Kidney glomerular epithelial cell (primary cell): ENCODE data around the gene DTHD1.
A peak's percentile ranks its signal among the peaks of the same experiment; 100 is the strongest.

ENCODE experiments used
- DNase-seq: peaks from one replicate; lab custom pipeline; 2025; lab: John Stamatoyannopoulos, UW

The DTHD1 gene

GRCh38 chr4:36316607-36317006 is 35.2 kb downstream of the DTHD1 start:
- DNase-seq, result peak; percentile 82

- no peak for DNase-seq
Measured at GRCh38 chr4:36317721-36318120, 36.3 kb downstream of the DTHD1 start.

DNA sequence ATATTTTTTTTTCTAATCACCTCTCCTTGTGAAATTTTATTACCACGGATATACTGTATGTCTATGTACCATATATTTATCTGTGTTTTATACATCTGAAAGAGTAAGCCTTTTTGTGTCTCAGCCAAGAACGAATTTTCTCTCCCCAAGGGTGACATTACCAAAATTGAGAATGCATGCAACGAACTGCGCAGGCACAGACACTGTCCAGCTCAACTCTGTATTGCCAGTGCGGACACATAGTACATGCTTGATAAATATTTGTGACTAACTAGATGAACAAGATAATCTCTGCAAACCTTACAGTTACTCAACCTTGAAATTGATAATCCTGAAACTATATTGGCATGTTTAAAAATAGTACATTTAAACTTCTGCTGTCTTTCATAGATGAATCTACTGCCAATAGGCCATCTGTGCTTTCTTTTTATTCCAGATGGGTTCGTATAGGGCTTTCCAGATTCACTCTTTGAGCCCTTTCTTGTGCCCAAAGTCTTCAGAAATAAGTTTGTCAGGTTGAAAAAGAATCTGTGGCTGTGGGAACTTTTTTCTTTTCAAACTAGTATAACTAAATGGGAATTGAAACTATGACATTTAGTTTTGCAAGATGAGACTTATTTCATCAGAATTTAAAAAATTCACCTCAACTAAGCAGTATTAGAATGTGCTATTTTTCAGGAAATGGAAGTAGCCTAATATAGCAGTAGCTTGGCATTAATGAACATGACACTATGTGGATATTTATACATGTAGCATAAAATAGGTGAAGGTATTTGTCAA is 38.9 kb downstream of the DTHD1 start:
- no peak for DNase-seq

DNA sequence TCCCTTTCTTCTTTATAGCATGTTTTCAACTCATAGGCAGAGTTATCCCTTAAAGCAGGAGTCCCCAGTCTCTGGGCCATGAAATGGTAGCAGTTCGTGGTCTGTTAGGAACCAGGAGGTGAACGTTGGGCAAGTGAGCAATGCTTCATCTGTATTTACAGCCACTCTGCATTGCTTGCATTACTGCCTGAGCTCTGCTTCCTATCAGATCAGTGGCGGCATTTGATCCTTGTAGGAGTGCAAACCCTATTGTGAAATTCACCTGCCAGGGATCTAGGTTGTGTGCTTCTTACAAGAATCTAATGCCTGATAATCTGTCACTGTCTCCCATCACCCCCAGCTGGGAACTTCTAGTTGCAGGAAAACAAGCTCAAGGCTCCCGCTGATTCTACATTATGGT is 39.8 kb downstream of the DTHD1 start:
- DNase-seq, result no peak

- peak; percentile 35 for DNase-seq
Measured at GRCh38 chr4:36322921-36323354, 41.5 kb downstream of the DTHD1 start.

- DNase-seq, result no peak
Measured at GRCh38 chr4:36323816-36324419, 42.5 kb downstream of the DTHD1 start.

DNA sequence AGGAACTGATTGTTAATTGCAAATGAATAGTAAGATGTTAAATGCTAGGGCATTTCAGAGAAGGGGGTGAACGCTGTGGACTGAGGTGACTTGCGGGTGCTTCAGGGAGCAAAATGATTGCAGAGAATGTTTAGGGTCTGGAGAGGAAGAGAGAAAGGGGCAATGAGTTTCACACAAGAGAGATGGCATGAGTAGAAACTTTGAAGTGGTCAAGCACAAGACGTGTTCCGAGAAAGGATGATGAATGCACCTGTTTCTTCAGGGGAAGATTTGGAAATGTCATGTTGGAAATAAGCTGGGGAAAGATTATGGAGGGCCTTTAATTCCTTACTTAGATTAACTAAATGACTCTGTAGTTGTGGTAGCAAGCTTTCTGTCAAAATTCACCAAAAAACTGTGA is 43.4 kb downstream of the DTHD1 start:
- DNase-seq, result no peak

DNA sequence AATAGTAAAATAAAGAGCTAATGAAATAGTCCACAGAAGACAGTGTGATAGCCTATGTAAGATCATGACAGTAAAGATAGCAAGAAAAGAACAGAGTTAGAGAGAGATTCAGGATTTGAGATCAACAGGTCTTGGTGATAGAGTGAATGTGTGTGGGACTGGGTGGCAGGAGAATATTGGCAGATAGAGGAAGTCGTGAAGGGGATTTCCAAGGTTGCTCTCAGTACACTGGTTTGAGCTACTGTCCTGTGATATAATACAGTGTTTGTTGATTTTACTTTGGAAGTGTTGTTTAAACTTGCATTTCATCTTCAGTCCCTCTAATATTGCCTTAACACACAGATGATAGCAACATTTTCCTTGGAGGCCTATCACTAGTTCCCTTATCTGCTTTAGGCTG is 44.1 kb downstream of the DTHD1 start:
- no peak for DNase-seq

- DNase-seq, result no peak
Measured at GRCh38 chr4:36325926-36326325, 44.5 kb downstream of the DTHD1 start.

- no peak for DNase-seq
Measured at GRCh38 chr4:36326476-36327029, 45.1 kb downstream of the DTHD1 start.

GRCh38 chr4:36327400-36327799 is 46.0 kb downstream of the DTHD1 start:
- no peak for DNase-seq

DNA sequence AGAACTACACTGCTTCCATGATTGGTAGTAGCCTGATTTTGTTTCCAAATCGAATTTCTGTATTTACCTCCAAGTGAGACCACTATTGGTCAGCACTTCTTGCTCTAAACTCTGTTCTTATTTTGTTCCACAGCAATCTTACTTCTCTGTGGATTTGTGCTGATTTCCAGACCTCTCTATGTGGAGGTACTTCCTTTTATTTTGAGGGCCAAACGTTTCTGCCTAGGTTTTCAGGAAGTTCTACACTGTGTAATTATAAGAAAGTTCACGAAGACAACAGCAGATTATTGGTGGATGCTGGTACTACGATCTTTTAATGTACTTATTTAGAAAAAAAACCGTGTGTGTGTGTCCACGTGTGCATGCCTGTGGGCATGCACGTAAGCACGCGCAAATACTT is 46.7 kb downstream of the DTHD1 start:
- DNase-seq, result no peak

DNA sequence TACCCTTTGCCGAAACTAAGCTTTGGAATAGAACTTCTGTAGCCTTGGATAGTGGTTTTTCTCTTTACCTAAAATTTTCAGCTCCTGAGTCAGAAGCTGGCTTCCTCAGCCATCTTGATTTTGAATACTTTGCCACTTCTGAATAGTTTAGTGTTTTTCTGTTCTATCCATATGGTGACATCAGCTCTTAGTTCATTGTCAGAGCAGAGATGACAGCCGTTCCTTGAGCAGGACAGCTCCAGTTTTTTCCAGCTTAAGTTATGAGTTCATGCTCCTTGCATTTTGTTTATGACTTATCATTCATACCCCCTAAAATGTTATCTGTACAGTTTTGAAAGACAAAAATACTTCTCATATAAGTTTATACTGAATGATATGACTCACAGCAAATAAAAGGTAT is 47.8 kb downstream of the DTHD1 start:
- DNase-seq, result no peak

GRCh38 chr4:36330796-36331195 is 49.4 kb downstream of the DTHD1 start:
- no peak for DNase-seq

DNA sequence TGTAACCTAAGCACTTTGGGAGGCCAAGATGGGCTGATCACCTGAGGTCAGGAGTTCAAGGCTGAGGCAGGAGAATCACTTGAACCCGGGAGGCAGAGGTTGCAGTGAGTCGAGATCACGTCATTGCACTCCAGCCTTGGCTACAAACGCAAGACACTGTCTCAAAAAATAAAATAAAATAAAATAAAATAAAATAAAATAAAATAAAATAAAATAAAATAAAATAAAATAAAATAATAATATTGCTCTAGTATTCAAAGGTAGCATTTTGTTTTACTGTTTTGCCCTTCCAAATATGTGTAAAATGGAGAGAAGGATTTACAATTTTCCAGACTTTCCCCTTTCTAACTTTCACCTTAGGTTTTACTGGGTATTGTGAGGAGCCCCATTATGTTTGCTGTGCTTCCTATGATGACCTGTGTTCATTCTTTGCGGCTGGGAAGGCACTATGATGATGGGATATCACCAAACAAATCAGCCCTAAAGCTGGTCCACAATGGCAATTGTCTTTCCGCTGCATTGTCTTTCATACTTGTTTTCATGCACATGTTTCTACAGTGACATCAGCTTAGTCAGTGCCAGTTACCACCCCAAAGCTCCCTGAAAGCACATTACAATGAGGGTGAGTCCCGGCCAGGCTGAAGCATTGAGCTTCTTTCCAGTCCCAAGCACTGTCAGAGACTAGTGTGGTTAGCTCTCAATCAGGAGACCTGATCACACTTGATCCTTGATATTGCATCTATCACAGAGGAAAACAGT is 50.8 kb downstream of the DTHD1 start:
- DNase-seq, result peak; percentile 43

- DNase-seq, result no peak
Measured at GRCh38 chr4:36332782-36333131, 51.3 kb downstream of the DTHD1 start.

- DNase-seq, result no peak
Measured at GRCh38 chr4:36333303-36333877, 52.0 kb downstream of the DTHD1 start.

DNA sequence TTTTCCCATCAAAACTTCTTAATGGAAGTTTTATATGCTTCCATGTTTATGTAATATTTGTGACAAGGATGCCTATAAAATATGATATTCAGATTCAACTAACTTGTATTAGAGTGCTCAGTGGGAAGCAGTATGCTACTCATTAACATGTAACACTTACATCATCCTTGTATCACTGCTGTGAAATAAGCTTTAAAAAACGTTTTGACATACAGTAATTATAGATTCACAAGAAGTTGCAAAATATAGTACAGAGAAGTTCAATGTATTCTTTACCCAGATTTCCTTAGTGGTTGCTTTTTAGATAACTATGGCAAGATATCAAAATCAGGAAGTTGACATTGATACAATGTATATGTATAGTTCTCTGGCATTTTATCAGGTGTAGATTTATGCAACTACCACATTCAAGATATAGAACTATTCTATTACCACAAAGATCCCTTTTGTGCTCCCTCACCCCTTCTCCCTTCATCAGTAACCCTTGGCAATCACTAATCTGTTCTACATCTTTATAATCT is 56.3 kb downstream of the DTHD1 start:
- no peak for DNase-seq

DNA sequence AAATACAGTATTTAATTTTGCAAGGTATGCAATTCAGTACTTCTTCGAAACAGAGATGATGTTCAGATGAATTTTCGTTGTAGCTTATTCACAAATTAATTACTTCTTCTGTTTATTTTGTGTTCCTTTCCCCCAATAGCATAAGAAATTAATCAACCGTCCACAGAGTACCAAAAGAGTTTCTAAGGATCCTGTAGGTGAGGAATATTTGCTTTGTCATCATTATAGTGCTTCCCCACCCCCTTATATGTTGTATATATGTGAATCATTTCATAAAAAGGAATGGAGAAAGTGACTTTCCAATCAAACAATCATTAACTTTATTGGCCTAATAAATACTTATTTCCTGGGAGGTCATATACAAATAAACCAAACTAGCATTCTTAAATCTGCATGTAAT is 57.6 kb downstream of the DTHD1 start:
- DNase-seq, result no peak

DNA sequence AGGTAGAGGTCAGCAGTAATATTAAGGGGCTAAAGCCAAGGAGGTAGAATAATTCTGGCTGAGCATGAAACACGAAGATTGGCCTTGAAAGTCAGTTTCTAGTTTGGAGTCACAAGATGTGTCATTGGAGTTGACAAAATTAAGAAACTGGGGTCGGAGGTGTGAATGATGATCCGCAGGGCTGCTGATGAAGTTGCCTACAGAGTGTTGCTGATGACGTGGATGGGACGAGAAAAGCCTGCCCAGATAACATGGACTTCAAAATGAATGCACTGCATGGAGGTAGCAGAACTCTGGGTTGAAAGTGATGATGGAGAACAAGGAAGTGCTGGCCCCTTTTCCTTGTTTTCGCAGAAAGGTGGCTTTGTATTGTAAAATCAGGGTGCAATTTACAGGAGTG is 60.5 kb downstream of the DTHD1 start:
- no peak for DNase-seq

DNA sequence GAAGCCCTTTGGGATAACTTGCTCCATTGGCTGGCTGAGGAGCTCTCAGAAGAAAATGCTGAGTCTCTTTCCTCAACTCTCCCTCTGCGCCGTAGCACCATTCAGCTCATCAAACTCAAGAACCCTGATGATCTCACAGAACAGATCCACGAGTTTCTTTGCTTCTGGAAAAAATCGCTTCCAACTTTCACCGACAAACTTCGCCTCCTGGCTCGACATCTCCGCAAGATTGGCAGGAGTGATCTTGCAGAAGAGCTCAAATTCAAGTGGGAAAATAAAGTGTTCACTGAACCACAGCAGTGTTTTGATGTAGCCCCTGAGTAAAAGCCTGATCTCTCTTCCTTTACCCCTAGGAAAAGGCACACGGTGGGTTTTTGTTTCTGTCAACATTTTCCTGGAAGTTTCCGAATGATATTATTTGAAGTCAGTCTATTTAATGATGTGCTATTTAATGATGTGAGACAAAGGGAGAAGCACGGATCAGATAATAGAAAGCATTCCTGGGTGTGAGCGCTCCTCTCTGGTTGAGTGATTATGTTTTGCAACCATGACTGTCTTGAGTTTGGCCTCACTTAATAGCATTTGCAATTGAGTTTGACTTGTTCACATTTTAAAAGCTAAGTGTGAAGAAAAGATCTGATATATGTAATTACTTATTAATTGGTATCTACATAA is 62.2 kb downstream of the DTHD1 start:
- DNase-seq, result peak; percentile 61
